Measurements from ENCODE around the gene ZC3H4. TPM values are rescaled to one million over a fixed set of nuclear protein-coding genes. Genes with fewer than 3 reads are reported as not detected.

Gene ZC3H4
- total RNA-seq, 4 donors from 2014 or later, result 16.4 to 26.2 (median 20.1) TPM

DNA sequence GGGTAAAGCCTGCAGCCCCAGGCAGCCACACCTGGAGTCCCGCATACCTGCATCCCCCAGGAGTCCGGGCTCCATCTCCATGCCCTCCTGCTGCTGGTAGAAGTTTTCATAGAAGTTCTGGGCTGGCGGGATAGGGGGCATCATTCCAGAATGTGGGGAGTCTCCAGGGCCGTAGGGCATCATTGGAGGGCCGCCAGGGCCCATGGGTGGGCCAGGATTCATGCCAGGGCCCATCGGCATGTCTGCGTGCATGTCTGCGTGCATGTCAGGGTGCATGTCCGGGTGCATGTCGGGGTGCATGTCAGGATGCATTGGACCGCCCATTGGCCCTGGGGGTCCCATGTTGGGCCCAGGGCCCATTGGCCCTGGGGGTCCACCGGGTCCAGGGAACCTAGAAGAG lies 41.8 kb downstream of the ZC3H4 start:
- Histone ChIP-seq H3K4me3 (no peak overlapping the region), H3K9me3 (no peaks in the 10 kb centered on the region), H3K27me3 (no peaks in the 10 kb centered on the region), H3K36me3 (peaks cover 35 to 100% (median 49%) of the 10 kb centered on the region in 3 donors), H3K27ac (no peak overlapping the region), H3K4me1 (no peaks in the 10 kb centered on the region)
- WGBS, 2 donors, result 79 to 90% methylated on average over 3 to 5 of the region's 12 CpGs
- DNase-seq, result no peak
- intact Hi-C loops (cut with DNase I), result no loop called here
- TF ChIP-seq, protein P1, sequence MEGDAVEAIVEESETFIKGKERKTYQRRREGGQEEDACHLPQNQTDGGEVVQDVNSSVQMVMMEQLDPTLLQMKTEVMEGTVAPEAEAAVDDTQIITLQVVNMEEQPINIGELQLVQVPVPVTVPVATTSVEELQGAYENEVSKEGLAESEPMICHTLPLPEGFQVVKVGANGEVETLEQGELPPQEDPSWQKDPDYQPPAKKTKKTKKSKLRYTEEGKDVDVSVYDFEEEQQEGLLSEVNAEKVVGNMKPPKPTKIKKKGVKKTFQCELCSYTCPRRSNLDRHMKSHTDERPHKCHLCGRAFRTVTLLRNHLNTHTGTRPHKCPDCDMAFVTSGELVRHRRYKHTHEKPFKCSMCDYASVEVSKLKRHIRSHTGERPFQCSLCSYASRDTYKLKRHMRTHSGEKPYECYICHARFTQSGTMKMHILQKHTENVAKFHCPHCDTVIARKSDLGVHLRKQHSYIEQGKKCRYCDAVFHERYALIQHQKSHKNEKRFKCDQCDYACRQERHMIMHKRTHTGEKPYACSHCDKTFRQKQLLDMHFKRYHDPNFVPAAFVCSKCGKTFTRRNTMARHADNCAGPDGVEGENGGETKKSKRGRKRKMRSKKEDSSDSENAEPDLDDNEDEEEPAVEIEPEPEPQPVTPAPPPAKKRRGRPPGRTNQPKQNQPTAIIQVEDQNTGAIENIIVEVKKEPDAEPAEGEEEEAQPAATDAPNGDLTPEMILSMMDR (IDR thresholded peaks at IDR 0.05), result no peak
- TF ChIP-seq POLR2A (IDR thresholded peaks at IDR 0.05), result no peak

GRCh38 chr19:47070756-47071155 lies 42.8 kb downstream of the ZC3H4 start:
- intact Hi-C loops (cut with DNase I), result no loop called here
- Histone ChIP-seq H3K4me3 (no peak overlapping the region), H3K27ac (no peak overlapping the region), H3K27me3 (no peaks in the 10 kb centered on the region), H3K36me3 (peaks cover 39 to 100% (median 49%) of the 10 kb centered on the region in 3 donors), H3K9me3 (no peaks in the 10 kb centered on the region), H3K4me1 (no peaks in the 10 kb centered on the region)
- 94% methylated on average over 17 to 18 of the region's 18 CpGs for WGBS, 2 donors
- DNase-seq, result no peak
- TF ChIP-seq, protein P1 (IDR thresholded peaks at IDR 0.05), result no peak
- TF ChIP-seq POLR2A (IDR thresholded peaks at IDR 0.05), result no peak

- Histone ChIP-seq H3K27me3 (no peaks in the 10 kb centered on the region), H3K9me3 (no peaks in the 10 kb centered on the region), H3K4me3 (no peak overlapping the region), H3K4me1 (no peaks in the 10 kb centered on the region), H3K27ac (no peak overlapping the region), H3K36me3 (peaks cover 33 to 100% (median 53%) of the 10 kb centered on the region in 3 donors)
- TF ChIP-seq, protein P1 (IDR thresholded peaks at IDR 0.05), result no peak
- no peak for TF ChIP-seq POLR2A (IDR thresholded peaks at IDR 0.05)
- DNase-seq, result no peak
- intact Hi-C loops (cut with DNase I), result no loop called here
- WGBS, 2 donors, result 79 to 92% methylated on average over 3 to 13 of the region's 15 CpGs
Measured at GRCh38 chr19:47069795-47070194, 43.8 kb downstream of the ZC3H4 start.

DNA sequence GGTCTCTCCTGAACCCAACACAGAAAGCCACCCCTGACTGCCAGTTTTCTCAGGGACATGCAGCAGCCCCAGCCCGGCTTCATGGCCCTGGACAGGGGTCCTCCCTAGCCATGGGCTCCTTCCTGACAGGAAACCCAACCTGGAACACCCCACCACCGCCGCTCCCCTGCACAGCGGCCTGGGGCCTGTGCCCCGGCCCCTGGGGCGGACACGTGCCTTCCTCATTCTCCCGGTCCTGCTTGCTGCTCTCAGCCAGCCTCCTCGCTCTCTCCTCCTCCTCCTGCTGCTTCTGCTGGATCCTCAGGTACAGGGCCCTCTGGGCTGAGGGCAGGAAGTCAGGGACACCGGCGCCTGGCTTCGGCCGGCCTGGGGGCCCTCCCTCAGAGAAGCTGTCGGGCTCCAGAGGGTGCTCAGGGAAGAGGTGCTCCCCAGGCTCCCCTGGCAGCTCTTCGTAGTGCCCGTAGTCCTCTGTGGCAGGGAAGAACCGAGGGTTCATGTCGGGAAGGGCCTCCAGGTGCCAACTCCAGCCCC lies 44.6 kb downstream of the ZC3H4 start:
- no peak overlapping the region for H3K27ac ChIP-seq
- DNase-seq, result no peak
- WGBS, 2 donors, result 89% methylated on average over 7 of the region's 18 CpGs; no CpG with 5 or more reads in 1 of the 2 donors
- peaks cover 30 to 100% (median 53%) of the 10 kb centered on the region in 3 donors for H3K36me3 ChIP-seq
- intact Hi-C loops (cut with DNase I), result no loop called here
- H3K9me3 ChIP-seq, result no peaks in the 10 kb centered on the region
- H3K4me3 ChIP-seq, result no peak overlapping the region
- H3K4me1 ChIP-seq, result no peaks in the 10 kb centered on the region
- TF ChIP-seq POLR2A (IDR thresholded peaks at IDR 0.05), result no peak
- TF ChIP-seq, protein P1 (IDR thresholded peaks at IDR 0.05), result no peak
- H3K27me3 ChIP-seq, result no peaks in the 10 kb centered on the region

- Histone ChIP-seq H3K27ac (no peak overlapping the region), H3K36me3 (peaks cover 30 to 100% (median 53%) of the 10 kb centered on the region in 3 donors)
Measured at GRCh38 chr19:47068246-47068645, 45.3 kb downstream of the ZC3H4 start.

More at GRCh38 chr19:47068246-47068645, 45.3 kb downstream of the ZC3H4 start:
- intact Hi-C loops (cut with DNase I), result no loop called here
- no peaks in the 10 kb centered on the region for H3K9me3 ChIP-seq
- WGBS, 2 donors, result 93 to 100% methylated on average over 1 to 3 of the region's 8 CpGs
- TF ChIP-seq, protein P1 (IDR thresholded peaks at IDR 0.05), result no peak
- TF ChIP-seq POLR2A (IDR thresholded peaks at IDR 0.05), result no peak
- no peaks in the 10 kb centered on the region for H3K27me3 ChIP-seq
- no peak for DNase-seq
- H3K4me1 ChIP-seq, result no peaks in the 10 kb centered on the region
- H3K4me3 ChIP-seq, result no peak overlapping the region
